ENCODE measurements around the gene APCDD1.
"Not testable (repeated sequence)": the region's sequence is repeated elsewhere in the genome, so short reads cannot be mapped to it uniquely, and the experiment has no call there.

The APCDD1 gene

DNA sequence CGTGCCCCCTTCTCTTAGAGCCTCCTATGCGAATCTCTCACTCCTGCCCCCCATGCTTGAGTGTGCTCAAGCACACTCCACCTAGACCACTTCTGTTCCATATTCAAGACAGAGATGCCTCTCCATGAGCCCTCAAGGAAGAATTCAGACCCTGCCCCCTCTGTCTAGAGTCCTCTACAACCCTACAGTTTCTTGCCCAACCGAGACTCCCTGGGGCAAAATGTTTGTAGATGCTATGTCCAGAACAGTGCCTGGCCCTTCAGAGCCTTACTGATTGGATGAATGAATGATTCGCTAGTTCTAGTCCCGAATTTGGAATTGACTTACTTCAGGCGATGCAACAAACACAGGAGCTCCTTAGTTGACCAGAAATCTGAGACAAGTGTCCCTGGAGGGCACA is 8.7 kb downstream of the APCDD1 start:
- DNase-seq (ENCODE audit: low read depth in 2 of 2): no peak

DNA sequence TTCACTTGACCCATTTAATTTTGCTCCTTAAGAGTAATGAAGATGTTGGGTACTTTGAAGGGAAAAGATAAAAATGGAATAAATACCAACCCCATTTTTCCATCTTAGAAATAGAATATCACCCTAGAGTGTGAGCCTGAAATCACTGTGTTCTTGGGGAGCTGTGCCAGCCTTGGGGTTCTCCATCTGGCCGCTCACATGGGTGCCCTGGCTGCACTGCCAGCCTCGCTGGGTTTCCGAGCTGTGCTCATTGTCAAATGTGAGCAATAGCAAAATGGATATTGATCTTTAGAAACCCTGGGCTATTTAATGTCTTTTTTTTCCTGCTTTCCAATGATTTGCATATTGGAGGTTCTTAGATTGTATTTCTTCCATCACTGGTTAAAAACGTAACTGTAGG is 9.3 kb downstream of the APCDD1 start:
- no peak for DNase-seq (ENCODE audit: low read depth in 2 of 2)

DNA sequence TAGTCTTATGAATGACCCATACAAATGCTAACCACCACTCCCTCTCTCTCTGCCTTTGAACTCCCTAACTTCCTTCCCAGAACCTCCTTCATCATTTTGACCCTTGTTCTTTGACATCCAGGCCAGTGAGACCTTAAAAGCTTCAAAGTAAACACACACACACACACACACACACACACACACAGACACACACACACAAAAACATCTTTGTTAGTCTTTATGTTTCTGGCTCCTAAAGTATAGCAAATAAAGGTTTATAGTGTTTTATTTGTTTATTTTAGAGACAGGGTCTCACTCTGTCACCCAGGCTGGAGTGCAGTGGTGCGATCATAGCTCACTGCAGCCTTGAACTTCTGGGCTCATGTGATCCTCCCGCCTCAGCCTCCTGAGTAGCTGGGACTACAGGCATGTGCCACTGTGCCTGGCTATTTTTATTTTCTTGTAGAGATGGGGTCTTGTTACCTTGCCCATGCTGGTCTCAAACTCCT is 9.8 kb downstream of the APCDD1 start:
- DNase-seq (ENCODE audit: low read depth in 2 of 2): not testable (repeated sequence)

DNA sequence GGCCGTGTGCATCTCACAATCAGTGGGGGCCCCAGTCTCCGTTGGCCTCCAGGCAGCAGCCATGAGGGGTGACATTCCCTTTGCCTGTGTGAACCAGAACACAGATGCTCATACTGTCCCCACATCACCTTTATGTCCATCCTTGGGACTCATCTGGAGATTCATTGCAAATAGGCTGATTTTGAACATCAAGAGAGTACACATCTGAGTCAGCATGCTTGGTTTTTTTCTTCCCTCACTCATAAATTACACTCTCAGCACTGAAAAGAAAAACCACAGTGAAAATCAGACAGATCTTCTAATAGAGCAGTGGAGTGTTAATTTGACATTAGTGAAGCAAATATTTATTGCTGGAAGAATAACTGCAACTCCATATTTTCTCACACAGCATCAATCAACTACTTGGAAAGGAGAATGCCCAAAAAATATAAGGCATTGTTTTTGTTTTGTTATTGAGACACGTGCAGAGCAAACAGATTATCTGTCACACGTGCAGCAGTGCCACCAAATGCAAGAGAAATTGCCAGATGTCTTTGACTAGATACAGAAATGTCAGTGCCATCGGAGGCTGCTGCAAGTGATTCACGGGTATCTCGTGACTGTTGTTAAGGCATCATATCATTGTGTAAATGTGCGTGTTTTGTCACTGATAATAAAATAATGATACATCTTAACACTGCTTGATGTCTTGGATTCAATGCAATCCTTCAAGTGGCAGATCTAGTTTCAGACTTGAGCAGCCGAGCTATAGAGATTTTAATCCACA is 10.9 kb downstream of the APCDD1 start:
- DNase-seq (ENCODE audit: low read depth in 2 of 2): no peak

DNA sequence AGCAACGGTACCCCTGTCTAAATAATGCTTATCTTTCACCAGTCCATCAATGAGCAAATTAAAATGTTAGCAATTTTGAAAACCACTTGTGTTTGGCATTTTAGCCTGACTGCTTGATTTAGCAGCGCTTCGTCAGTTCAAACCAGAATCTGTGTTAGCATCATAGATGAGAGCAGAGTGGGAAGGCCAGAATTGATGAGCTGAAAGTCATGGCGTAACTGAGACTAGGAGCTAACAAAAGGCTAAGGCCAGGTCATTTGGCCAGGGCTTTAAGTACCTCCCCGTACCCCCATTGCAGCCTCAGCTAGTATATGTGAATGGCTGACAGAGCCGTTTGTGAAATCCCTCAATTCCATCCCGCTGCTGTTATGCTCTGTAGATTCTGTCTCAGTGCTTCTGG is 16.0 kb downstream of the APCDD1 start:
- DNase-seq (ENCODE audit: low read depth in 2 of 2): no peak

DNA sequence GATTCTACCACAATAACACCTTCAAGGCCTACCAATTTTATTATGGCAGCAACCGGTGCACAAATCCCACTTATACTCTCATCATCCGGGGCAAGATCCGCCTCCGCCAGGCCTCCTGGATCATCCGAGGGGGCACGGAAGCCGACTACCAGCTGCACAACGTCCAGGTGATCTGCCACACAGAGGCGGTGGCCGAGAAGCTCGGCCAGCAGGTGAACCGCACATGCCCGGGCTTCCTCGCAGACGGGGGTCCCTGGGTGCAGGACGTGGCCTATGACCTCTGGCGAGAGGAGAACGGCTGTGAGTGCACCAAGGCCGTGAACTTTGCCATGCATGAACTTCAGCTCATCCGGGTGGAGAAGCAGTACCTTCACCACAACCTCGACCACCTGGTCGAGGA is 17.1 kb downstream of the APCDD1 start:
- no peak for DNase-seq (ENCODE audit: low read depth in 2 of 2)

DNA sequence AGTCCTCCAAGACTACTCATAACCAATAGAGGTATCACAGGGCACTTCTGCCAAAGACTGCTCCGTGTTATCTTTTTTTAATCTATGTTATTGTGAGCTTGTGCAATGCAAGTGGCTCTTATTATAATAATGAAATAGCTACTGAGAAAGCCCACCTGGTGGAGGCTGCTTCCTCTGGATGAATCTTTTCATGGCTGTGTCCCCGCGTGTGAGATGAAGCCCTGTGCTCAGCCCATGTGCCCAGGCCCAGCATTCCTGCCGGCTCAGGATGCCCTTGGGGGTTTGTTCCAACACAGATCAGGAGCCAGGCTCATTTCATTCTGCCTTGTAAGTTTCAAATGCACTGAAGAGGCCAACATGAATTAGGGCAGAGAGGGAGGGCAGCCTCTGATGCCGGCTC is 18.7 kb downstream of the APCDD1 start:
- DNase-seq (ENCODE audit: low read depth in 2 of 2): no peak

DNA sequence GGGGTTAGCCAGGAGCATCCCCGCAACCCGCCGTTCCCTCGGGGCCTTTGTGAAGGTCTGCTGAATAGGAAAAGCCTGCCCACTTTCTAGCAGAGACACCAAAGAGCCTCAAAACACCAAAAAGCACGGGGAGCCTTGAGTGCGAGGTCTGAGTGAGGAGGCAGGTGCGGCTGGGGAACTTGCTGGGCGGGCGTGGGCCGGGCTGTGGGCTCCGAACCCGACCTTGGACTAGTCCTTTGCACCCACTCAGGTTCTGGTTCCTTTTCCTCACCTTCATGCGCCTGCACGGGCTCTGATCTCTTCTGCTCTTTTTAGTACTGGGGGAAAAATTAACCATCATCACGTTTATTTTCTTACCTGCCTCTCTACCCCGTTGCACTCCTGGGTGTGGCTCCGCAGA is 19.9 kb downstream of the APCDD1 start:
- DNase-seq (ENCODE audit: low read depth in 2 of 2): no peak

DNA sequence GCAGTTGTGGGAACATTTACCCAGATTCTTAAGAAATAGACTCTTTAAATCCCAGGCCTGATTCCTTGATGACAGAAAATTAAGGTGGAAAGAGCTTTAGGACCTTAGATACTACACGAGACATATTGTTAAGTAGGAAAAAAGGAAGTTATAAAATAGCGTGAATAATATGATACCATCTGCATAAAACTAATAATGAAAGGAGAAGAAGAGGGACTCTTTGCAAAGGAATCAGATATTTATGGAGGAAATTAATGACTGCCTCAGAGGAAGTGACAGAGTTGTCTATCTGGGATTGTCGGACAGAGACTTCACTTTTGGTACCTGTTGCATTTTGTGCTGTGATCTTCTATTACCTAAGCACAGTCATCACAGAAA is 20.8 kb downstream of the APCDD1 start:
- DNase-seq (ENCODE audit: low read depth in 2 of 2): no peak

DNA sequence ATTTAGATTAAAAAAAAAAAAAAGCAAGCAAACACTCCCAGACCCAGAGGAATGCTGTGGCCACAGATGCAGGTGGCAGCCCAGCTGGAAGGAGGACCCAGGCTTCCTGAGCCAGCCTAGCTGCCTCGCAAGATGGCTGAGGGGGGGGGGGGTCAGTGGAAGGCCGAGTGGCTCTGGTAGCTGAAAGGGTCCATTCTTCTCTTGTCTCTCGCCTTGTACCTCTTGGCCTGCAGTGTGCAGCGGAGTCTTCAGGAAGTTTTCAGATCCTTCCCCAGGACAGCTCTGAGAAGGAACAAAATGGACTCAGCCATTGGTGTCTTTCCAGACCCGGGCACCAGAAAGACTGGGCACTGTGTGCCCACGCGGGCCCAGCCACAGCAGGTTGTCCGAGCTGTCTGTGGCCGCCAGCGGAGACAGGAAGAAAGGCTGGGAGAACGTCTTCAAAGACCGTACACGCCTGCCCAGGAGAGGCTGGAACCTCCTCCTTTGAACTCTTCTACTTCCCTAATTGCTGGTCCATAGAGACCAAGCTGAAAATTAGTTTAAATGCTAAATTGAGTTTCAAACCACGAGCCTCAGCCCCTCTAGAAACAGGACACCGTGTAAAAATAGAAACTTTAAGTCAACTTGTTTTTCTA is 21.3 kb downstream of the APCDD1 start:
- no peak for DNase-seq (ENCODE audit: low read depth in 2 of 2)

DNA sequence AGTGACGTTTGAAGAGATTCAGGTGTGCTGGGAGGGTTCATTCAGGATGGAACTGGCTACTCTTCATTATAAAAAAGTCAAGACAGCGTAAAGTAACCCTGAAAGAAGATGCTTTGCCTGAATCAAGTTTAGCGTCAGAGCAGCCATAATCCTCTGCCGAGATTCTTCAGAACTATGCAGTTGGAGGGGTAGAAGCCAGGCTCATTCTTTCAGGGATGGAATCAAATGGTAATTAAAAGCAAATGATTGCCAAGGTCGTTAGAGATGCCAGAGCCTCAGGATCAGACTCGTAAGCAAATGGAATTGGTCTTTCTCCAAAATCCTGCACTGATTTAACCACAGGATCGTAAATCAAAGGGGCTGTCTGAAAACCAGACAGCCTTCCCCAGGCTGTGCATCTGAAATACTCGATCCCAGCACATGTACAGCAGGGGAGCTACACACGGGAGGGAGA is 21.9 kb downstream of the APCDD1 start:
- DNase-seq (ENCODE audit: low read depth in 2 of 2): no peak

DNA sequence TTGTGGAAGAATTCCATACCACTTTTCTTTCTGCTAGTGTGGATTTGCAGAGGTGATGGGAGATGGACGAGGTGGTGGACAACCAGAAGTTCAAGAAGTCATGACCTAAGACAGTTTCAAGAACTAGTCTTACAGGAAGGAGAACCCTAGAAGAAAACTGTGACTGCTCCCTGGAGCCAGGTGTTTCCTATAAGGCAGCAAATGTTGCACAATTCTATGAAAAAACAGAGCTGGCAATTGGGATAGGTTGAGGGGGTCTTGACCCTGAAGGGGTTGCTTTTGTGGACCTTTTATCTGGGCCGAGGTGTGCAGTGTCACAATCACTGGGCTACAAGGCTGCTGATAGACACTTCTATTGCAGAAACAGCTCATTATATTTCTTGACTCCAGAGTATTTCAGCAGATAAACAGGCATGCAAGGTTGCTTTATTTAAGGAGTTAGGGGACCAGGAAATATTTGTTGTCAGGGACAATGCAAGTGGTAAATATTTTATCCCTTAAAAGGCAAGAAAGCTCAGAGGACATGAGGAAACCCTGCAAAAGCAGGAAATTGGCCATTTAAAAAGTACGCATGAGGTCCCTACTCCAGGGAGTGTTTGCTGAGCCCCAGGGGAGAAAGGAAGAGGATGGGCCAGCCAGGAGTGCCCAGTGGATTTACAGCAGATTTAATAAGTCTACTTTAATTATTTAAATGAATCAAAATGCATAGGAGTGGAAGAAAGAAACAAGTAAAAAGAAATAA is 22.9 kb downstream of the APCDD1 start:
- no peak for DNase-seq (ENCODE audit: low read depth in 2 of 2)

DNA sequence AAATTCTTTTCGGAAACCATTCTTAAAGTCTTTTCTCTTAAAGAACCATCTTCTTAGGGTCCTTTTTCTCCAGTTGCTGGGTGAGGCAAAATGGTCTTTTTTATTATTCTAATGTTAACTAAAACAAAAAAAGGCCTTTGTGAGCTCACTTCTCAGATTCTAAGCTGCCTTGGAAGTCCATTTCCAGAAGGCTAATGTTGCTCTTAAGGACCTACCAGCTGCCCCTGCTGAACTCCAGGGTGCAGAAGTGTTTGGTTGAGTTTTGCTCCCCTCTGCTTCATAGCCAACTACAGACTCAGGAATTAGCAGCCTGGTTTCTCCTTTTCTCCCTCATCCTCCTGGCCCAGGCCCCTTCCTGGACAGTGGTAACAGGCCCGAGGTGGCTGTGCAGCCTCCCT is 23.4 kb downstream of the APCDD1 start:
- no peak for DNase-seq (ENCODE audit: low read depth in 2 of 2)

DNA sequence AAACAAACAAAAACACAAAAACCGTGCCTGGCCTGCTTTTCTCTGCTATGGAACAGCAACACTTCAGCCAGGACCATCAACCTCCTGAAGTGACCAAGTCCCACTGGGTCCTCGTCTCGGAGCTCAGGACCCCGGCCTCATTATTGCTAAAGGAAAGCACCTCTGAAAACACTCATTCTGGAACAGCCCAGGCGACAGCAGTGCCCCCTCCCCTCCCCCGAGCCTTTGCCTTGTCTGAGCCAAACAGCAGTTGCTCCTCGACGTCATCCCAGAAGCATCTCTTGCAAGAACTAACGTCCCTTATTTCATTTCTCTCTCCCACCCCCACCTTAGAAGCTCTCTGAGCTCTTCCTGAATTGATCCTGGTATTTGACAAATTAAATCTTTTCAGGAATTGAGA is 27.4 kb downstream of the APCDD1 start:
- DNase-seq (ENCODE audit: low read depth in 2 of 2): no peak

DNA sequence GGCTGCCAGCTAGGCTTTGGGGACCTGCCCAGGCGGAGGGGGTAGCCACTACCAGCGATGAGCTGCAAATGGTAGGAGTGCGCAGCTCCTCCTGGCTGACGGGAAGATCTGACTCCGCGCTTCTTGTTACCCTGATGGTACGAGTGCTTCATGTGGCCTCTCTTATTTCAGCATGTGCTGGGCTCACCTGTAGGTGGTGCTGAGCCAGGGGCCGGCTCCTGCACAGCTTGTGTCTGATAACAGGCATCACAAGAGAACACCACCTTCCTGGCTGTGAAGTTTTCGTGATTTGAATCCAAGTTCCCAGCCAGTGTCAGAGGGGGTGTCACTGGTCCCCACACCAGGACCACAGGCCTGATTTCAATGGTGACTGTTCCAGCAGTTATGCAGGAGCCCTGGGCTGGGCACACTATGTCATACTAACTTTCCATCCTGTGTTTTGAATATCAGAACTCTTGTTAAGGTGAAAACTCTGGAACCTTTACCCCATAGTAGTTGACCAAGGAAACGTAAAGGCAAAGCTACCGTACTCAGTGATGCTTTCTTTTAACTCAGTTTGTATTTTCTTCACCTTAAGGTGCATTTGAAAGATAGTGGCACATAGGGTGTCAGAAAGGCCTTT is 28.0 kb downstream of the APCDD1 start:
- DNase-seq (ENCODE audit: low read depth in 2 of 2): no peak

DNA sequence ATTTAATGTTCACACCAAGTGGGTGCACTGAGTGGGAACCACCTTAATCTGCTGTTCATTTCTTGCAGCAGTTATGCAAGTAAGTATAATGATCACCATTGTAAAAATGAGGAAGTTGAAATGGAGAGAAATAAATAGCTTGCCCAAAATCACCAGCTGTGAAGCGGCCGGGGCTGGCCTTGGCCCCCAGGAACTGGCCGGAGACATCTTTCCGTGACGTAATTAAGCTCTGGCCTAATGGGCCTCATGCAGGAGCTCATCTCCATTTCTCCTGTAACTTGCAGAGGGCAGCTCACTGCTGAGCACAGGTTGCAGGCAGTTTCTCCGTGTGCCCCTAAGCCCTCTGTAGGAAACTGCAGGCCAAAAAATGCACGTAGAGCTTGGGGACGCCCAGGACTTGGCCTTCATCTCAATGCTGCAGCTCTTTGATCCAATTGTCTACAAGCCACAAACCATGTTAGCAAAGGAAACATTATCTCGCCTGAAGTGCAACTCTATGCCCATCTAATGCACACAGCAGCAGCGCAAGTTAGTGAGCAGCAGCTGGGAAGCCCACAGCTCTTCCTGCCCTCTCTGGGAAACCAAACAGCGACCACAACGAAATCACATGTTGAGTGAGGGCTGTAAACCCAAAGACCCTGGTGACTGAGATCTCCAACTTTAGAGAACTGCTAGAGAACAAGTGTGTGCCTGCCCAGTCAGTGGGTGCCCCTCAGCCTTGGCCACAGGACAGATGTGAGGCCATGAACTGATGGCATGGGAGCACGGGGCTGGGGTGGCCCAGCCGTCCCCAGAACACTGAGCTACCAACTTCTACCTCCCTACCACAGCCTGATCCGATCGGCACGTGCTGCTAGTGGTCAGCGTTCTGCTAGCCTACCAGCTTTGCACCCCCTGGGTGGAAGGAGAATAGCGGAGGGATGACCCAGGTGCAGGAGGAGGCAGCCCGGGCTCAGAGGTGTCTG is 28.8 kb downstream of the APCDD1 start:
- DNase-seq (ENCODE audit: low read depth in 2 of 2): no peak

DNA sequence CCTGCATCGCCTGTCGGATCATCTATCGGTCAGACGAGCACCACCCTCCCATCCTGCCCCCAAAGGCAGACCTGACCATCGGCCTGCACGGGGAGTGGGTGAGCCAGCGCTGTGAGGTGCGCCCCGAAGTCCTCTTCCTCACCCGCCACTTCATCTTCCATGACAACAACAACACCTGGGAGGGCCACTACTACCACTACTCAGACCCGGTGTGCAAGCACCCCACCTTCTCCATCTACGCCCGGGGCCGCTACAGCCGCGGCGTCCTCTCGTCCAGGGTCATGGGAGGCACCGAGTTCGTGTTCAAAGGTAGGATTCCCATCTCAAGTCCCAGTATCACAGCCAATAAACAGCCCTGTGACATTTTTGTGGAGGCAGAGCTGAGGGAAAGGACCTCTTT is 31.0 kb downstream of the APCDD1 start:
- no peak for DNase-seq (ENCODE audit: low read depth in 2 of 2)

DNA sequence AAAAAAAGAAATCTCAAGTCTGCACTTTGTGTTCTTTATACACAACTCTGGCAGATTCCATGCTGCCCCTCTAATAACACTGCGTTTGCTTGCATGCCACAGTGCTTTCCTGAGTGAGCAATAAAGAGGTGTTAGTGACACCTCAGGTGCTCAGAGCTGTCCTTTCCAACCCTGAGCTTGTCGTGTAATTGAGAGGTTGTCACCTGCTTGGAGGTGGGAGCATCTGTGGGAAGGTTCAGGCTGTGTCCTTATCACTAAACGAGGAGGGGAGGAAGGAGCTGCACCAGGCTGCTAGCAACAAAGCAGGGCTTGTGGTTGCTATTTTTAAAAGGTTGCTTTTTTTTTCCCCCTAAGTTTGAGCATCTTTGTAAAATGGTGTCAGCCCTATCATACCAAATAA is 31.9 kb downstream of the APCDD1 start:
- no peak for DNase-seq (ENCODE audit: low read depth in 2 of 2)

DNA sequence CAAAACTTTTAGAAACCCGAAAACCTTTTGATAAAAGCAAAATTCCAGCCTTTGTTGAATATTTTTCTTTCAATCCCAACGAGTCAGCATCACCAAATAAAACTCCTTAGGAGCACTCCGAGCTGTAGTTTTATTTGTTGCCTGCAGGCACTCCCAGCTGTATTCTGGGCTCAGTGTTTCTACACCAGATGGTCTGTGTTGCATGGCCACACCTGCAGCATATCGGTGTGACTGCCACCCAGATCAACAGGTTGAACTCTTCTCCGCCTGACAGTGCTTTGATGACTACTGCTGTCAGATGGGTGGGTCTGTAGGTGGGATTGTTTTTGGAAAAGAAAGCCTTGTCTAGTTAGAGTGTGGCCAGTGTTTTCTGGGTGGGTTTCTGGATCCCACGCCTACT is 32.7 kb downstream of the APCDD1 start:
- no peak for DNase-seq (ENCODE audit: low read depth in 2 of 2)

DNA sequence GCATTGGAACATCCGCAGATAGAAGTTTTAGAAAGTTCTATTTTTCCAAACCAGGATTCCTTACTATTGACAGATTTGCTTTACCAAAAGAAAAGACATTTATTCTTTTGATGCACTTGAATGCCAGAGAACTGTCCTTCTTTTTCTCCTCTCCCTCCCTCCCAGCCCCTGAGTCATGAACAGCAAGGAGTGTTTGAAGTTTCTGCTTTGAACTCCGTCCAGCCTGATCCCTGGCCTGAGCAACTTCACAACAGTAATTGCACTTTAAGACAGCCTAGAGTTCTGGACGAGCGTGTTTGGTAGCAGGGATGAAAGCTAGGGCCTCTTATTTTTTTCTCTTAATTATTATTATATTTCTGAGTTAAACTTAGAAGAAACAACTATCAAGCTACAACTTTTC is 33.6 kb downstream of the APCDD1 start:
- no peak for DNase-seq (ENCODE audit: low read depth in 2 of 2)

Data from stimulated activated CD4-positive, alpha-beta T cell treated with anti-CD3 and anti-CD28 coated beads, Interleukin-1b, Interleukin-23, amount 100 ng/mL, for 4 hours (primary cell).